Measurements from ENCODE around the gene IFT20. TPM values are rescaled to one million over a fixed set of nuclear protein-coding genes. Genes with fewer than 3 reads are reported as not detected.

IFT20 gene
- total and polyA plus RNA-seq, 10 of the 15 experiments (the other 5 are each of a cell fraction or from before 2014, with no cell fraction given) = 9.4 to 38.2 (median 19.1) TPM

GRCh38 chr17:28324267-28324745, 11.0 kb downstream of the IFT20 start (continued):
- no peak for TF ChIP-seq PKNOX1 (IDR thresholded peaks at IDR 0.05)
- no peak for TF ChIP-seq ZBTB11 (CRISPR knock-in tag; IDR thresholded peaks at IDR 0.05)
- TF ChIP-seq MLLT1 (IDR thresholded peaks at IDR 0.05) = no peak
- TF ChIP-seq KAT2A (conservative IDR thresholded peaks at IDR 0.05; ENCODE audit: control insufficient read depth, low read depth, low read length) = no peak
- no peak for TF ChIP-seq USF2 (IDR thresholded peaks at IDR 0.05; ENCODE audit: borderline replicate concordance, low read depth, low read length)
- TF ChIP-seq ZNF217 (IDR thresholded peaks at IDR 0.05) = no peak
- no peak for TF ChIP-seq ZSCAN29 (IDR thresholded peaks at IDR 0.05)
- no peak for TF ChIP-seq TCF12 (IDR thresholded peaks at IDR 0.05; ENCODE audit: low read depth, low read length)
- no peak for TF ChIP-seq ZBTB4 (CRISPR knock-in tag; IDR thresholded peaks at IDR 0.05)
- TF ChIP-seq SKIL (IDR thresholded peaks at IDR 0.05; ENCODE audit: low read depth, poor library complexity, severe bottlenecking) = no peak
- no peak for TF ChIP-seq ZNF207 (IDR thresholded peaks at IDR 0.05; ENCODE audit: borderline replicate concordance)
- no peak for TF ChIP-seq MTA2 (IDR thresholded peaks at IDR 0.05; ENCODE audit: low read depth)
